Stimulated activated naive B cell treated with anti-CD40 and anti-IgM and Interleukin-4, amounts not matched to agents 10 μg/mL and 1 μg/mL and 100 μg/mL, for 72 hours (primary cell): ENCODE results near the gene NCOA7.

Source experiments
- ATAC-seq, 2 donors: fragments of 150-1000 bp; cut with Tn5 transposase; replicated peaks; 2 replicates each; pipeline ENCODE4 v1.10.0; 2021; ENCODE audit warnings: moderate library complexity in 1 of 2
- DNase-seq: peaks from one replicate; pipeline ENCODE4 v3.0.0; 2021
- H3K27ac Mint-ChIP-seq: one replicate; pipeline ENCODE4 v1.8.0; 2022; ENCODE audit warnings: mild to moderate bottlenecking, mixed read lengths
- H3K27me3 Mint-ChIP-seq, 2 donors: one replicate each; pipeline ENCODE4 v1.8.0; 2022; ENCODE audit warnings: mixed read lengths in 2 of 2
- H3K36me3 Mint-ChIP-seq, 2 donors: one replicate each; pipeline ENCODE4 v1.8.0; 2022; ENCODE audit warnings: mixed read lengths in 2 of 2, mild to moderate bottlenecking in 1 of 2
- H3K4me1 Mint-ChIP-seq, 2 donors: one replicate each; pipeline ENCODE4 v1.8.0; 2022; ENCODE audit warnings: mixed read lengths in 2 of 2, mild to moderate bottlenecking in 1 of 2
- H3K4me3 Mint-ChIP-seq, 2 donors: one replicate each; pipeline ENCODE4 v1.8.0; 2022; ENCODE audit warnings: mild to moderate bottlenecking in 2 of 2, mixed read lengths in 2 of 2, moderate library complexity in 1 of 2
- H3K9me3 Mint-ChIP-seq, 2 donors: one replicate each; pipeline ENCODE4 v1.8.0; 2022; ENCODE audit warnings: mixed read lengths in 2 of 2, mild to moderate bottlenecking in 1 of 2

Gene NCOA7

DNA sequence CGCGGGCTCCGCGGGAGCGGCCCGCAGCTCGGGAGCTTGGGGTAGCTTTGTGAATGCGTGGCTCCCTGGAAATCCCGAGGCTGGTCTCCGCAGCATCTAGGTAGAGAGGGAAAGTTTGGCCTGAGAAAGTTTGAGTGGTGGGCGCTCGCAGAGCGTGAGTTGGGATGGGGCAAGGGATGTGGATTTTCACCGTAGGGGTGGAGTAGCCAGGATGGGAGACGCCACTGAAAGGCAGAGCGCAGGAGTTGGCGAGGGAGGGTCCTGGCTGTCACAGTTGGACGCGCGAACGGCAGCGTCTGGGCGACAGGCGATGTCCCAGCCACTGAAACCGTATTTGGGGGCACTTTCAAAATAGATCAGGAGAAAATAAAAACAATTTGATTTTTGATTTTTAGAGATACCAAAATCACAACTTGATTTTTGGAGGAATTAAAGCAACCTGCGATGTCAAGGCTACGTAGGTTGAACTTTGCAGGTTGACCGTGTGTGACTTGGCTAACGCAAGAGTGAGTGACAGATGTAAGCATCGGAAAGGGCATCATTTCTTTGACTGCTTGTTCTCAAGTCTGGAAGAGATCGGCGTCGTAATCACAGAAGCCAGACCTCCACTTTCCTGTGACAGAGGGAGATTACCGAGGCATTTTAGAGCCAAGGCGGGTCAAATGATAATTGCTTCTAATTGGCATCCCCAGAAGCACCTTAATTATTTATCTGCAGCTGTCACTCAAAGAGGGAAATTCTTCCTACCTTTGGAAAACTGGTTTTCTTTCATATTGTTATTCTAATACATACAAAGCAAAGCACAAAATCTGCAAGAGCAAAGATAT is 40.7 kb upstream of the NCOA7 start:
- DNase-seq: no peak
- peaks cover 26 to 31% of the 10 kb centered on the region in 2 donors for H3K27me3 Mint-ChIP-seq
- H3K4me3 Mint-ChIP-seq: peak overlapping the region; percentile 87 to 92
- no peak for ATAC-seq
- H3K27ac Mint-ChIP-seq: peak overlapping the region; percentile 56
- H3K4me1 Mint-ChIP-seq: peaks cover 18 to 43% of the 10 kb centered on the region in 2 donors
- H3K9me3 Mint-ChIP-seq: no peaks in the 10 kb centered on the region
- no peaks in the 10 kb centered on the region for H3K36me3 Mint-ChIP-seq

DNA sequence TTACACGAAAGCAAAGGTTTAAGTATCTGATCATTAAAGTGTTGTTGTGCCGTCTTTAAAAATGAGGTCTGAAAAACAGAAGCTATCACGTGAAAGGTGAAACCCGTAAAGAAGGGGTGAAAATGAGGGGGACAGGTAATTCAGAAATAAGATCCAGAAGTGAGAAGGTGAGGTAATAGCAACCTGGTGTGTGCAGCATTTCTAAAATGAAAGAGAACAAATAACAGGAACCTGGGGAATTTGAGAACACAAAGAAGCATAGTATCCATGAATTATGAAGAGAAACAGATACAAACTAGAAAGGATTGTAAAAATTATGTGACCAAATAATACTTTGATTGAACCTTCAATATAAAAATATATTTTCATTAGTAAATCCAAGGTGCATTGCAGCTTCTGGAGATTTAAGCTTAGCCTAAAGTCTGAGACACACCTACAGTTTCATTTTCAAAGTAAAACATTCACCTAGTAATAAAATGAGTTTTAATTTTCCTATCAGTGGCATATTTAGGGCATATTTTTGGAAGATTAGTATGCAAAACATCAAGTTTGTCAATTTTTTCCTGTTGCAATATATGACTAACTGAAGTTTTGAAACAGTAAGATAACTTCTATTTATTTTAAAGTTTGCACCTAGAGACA is 39.9 kb upstream of the NCOA7 start:
- peaks cover 26 to 31% of the 10 kb centered on the region in 2 donors for H3K27me3 Mint-ChIP-seq

DNA sequence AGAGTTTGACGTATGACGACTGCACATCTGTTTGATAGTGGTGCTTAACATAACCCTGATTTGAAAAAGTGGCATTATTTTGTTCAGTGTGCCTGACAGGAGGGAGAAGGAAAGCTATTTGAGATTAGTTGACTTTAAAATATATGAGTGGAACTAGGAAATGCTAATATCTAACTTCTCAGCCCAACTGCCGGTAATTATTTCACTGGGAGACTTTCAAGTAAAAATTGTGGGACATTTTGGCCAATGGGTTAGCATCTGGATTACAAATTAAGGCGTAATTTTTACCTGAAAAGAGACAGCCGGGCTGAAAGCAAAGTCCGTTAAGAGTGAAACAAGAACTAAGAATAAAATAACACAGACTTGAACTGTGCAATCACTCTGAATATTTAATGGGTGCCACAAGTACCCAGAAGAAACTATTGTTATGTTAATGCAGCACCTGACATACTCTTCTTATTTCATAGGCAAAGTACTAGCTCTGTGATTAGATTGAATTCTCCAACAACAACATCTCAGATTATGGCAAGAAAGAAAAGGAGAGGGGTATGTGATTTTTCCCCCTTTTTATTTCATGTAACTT is 39.3 kb upstream of the NCOA7 start:
- Mint-ChIP-seq H3K27ac (no peak overlapping the region), H3K9me3 (no peaks in the 10 kb centered on the region), H3K4me1 (peaks cover 17 to 40% of the 10 kb centered on the region in 2 donors), H3K4me3 (no peak overlapping the region), H3K27me3 (peaks cover 21 to 26% of the 10 kb centered on the region in 2 donors), H3K36me3 (no peaks in the 10 kb centered on the region)
- DNase-seq: no peak
- ATAC-seq: no peak

More for the DNA sequence above, 39.9 kb upstream of the NCOA7 start:
- H3K27ac Mint-ChIP-seq: no peak overlapping the region
- no peaks in the 10 kb centered on the region for H3K36me3 Mint-ChIP-seq
- H3K4me1 Mint-ChIP-seq: peaks cover 18 to 43% of the 10 kb centered on the region in 2 donors
- no peak for DNase-seq
- ATAC-seq: no peak
- no peaks in the 10 kb centered on the region for H3K9me3 Mint-ChIP-seq
- peak overlapping the region in 1 of 2 donors; percentile 92 for H3K4me3 Mint-ChIP-seq

DNA sequence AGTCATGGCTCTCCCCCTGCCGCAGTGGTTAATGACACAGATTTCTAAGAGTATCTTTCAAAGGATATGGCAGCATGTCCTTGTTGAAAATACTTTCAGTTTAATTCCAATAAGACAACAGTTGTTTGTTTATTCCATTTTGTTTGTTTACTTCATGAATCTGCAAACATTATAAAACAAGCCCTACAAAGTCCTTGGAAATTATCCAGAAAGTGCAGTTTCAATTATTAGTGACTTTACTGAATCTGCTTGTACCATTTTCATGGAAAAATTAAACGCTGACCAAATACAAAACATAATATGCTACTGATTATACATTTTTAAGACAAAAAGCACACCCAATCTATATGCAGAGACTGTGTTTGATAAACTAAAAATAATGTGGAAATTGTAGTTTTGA is 38.0 kb upstream of the NCOA7 start:
- H3K27me3 Mint-ChIP-seq: peaks cover 14 to 21% of the 10 kb centered on the region in 2 donors
- no peak for ATAC-seq

DNA sequence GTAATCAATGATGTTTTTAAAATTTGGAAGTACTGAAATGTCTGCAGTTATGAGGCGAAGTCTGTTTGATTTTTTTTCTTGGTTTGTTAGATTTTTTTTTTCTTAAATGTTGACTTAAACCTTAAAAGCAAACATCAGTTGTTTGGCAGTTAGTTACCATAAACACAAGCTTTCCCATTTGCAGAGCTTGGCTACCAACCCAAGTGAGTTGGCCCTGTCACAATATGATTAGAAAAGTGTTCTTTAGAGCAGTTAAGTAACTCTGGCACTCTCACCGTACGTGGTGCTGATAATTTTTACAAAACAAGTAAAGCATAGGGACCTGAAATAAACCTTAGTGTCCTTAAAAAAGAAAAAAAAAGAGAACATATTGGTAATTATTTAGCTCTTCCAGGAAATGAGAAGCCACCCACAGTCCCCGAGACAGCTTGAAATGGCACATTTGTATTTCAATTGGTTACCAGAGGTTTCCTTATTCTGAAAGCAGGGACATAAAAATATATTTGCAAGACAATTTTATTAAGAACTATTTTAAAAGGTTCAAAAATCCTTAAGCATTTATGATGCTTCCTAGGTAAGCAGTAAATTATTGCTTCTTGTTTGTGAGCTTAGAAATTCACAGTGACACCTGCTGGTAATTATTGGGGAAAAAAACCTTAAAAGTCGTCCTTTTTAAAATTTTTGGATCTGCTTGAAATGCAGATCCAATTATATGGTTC is 37.4 kb upstream of the NCOA7 start:
- no peak for ATAC-seq
- Mint-ChIP-seq H3K36me3 (no peaks in the 10 kb centered on the region), H3K27ac (no peak overlapping the region), H3K4me3 (no peak overlapping the region), H3K27me3 (peaks cover 14 to 21% of the 10 kb centered on the region in 2 donors), H3K4me1 (peaks cover 10 to 28% of the 10 kb centered on the region in 2 donors), H3K9me3 (no peaks in the 10 kb centered on the region)
- no peak for DNase-seq

More for the DNA sequence above, 38.0 kb upstream of the NCOA7 start:
- Mint-ChIP-seq H3K27ac (no peak overlapping the region), H3K36me3 (no peaks in the 10 kb centered on the region), H3K9me3 (no peaks in the 10 kb centered on the region), H3K4me3 (no peak overlapping the region), H3K4me1 (peaks cover 13 to 32% of the 10 kb centered on the region in 2 donors)
- DNase-seq: no peak

DNA sequence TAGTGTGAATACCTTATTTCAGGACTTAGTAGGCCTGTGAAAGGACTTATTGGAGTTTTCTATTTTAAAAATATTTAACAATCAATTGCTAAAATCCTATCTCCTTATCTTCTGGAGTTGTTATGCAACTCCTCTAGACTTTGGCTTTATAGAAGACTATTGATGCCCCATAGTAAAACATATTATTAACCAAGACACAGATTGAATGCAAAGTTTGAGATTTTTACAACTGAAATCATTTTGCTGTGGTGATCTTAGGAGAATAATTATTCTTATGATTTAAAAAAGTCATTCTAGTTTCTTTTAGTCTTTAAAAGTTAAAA is 36.9 kb upstream of the NCOA7 start:
- Mint-ChIP-seq H3K4me3 (no peak overlapping the region), H3K36me3 (no peaks in the 10 kb centered on the region), H3K27me3 (peaks cover 15 to 22% of the 10 kb centered on the region in 2 donors), H3K4me1 (peaks cover 10 to 24% of the 10 kb centered on the region in 2 donors), H3K9me3 (no peaks in the 10 kb centered on the region), H3K27ac (no peak overlapping the region)
- no peak for DNase-seq
- no peak for ATAC-seq

DNA sequence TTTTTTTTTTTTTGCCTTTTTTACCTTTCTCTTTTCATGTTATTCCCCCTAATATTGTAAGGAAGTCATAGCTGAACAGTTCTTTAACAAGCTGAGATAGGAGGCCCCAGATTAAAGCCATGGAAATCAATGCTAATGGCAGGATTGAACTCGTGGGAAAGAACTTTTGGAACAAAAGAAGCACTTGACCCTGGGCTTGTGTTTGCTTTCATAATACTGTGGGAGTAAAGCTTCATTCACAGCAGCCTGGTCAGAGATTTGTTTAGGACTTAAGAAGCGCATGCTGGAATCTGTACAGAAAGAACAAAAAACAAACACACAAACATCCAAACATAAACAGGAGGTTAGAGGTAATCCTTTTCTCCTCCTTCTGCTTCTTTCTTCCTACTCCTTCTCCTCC is 36.2 kb upstream of the NCOA7 start:
- Mint-ChIP-seq H3K27ac (no peak overlapping the region), H3K4me1 (peaks cover 10 to 28% of the 10 kb centered on the region in 2 donors), H3K4me3 (no peak overlapping the region), H3K36me3 (peaks cover 0 to 3% of the 10 kb centered on the region in 2 donors), H3K9me3 (no peaks in the 10 kb centered on the region), H3K27me3 (peaks cover 21 to 28% of the 10 kb centered on the region in 2 donors)
- DNase-seq (no peak), ATAC-seq (no peak)

DNA sequence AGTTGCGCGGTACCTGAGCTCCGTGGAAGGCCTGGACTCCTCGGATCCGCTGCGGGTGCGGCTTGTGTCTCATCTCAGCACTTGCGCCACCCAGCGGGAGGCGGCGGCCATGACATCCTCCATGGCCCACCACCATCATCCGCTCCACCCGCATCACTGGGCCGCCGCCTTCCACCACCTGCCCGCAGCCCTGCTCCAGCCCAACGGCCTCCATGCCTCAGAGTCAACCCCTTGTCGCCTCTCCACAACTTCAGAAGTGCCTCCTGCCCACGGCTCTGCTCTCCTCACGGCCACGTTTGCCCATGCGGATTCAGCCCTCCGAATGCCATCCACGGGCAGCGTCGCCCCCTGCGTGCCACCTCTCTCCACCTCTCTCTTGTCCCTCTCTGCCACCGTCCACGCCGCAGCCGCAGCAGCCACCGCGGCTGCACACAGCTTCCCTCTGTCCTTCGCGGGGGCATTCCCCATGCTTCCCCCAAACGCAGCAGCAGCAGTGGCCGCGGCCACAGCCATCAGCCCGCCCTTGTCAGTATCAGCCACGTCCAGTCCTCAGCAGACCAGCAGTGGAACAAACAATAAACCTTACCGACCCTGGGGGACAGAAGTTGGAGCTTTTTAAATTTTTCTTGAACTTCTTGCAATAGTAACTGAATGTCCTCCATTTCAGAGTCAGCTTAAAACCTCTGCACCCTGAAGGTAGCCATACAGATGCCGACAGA is 31.4 kb upstream of the NCOA7 start:
- ATAC-seq (no peak), DNase-seq (no peak)
- H3K27ac Mint-ChIP-seq: peak overlapping the region; percentile 37
- H3K4me3 Mint-ChIP-seq: peak overlapping the region in 1 of 2 donors; percentile 7
- peaks cover 0 to 3% of the 10 kb centered on the region in 2 donors for H3K36me3 Mint-ChIP-seq
- H3K27me3 Mint-ChIP-seq: peaks cover 9 to 14% of the 10 kb centered on the region in 2 donors
- no peaks in the 10 kb centered on the region for H3K9me3 Mint-ChIP-seq
- H3K4me1 Mint-ChIP-seq: peaks cover 4 to 14% of the 10 kb centered on the region in 2 donors

DNA sequence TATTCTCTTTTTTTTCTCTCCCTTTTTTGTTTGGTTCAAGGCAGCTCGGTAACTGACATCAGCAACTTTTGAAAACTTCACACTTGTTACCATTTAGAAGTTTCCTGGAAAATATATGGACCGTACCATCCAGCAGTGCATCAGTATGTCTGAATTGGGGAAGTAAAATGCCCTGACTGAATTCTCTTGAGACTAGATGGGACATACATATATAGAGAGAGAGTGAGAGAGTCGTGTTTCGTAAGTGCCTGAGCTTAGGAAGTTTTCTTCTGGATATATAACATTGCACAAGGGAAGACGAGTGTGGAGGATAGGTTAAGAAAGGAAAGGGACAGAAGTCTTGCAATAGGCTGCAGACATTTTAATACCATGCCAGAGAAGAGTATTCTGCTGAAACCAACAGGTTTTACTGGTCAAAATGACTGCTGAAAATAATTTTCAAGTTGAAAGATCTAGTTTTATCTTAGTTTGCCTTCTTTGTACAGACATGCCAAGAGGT is 30.8 kb upstream of the NCOA7 start:
- peaks cover 4 to 14% of the 10 kb centered on the region in 2 donors for H3K4me1 Mint-ChIP-seq

DNA sequence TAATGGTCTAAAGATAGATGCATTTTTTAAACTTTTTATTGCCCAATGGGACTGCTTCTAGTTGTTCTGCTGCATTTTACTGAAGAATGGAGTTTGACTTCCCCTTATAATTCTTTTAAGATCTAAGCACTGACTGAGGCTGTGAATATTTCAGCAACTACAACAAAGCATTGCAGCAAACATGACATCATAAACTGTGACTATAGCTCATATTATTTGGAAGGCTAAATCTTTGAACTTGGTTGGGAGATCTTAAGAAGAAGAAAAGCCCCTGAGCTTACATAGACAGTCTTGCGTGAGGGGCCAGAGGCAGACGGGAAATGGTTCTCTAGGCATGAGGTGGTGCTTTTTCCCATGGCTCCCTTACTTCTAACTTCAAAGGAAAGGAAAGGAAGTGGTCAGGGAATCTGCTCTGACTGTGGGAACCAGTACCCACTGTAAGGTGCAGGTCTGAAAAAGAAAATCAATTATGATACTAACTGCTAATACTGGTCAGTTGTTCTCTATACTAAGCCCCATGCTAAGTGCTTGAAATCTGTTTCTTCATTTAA is 26.6 kb upstream of the NCOA7 start:
- H3K4me1 Mint-ChIP-seq: peaks cover 4 to 11% of the 10 kb centered on the region in 2 donors
- no peak for DNase-seq
- H3K36me3 Mint-ChIP-seq: peaks cover 0 to 3% of the 10 kb centered on the region in 2 donors
- no peak for ATAC-seq
- H3K4me3 Mint-ChIP-seq: no peak overlapping the region
- H3K9me3 Mint-ChIP-seq: no peaks in the 10 kb centered on the region
- peaks cover 17 to 19% of the 10 kb centered on the region in 2 donors for H3K27me3 Mint-ChIP-seq
- no peak overlapping the region for H3K27ac Mint-ChIP-seq

More for the DNA sequence above, 30.8 kb upstream of the NCOA7 start:
- ATAC-seq (no peak), DNase-seq (no peak)
- Mint-ChIP-seq H3K27me3 (peaks cover 9 to 14% of the 10 kb centered on the region in 2 donors), H3K9me3 (no peaks in the 10 kb centered on the region), H3K36me3 (peaks cover 0 to 3% of the 10 kb centered on the region in 2 donors), H3K4me3 (no peak overlapping the region), H3K27ac (no peak overlapping the region)

DNA sequence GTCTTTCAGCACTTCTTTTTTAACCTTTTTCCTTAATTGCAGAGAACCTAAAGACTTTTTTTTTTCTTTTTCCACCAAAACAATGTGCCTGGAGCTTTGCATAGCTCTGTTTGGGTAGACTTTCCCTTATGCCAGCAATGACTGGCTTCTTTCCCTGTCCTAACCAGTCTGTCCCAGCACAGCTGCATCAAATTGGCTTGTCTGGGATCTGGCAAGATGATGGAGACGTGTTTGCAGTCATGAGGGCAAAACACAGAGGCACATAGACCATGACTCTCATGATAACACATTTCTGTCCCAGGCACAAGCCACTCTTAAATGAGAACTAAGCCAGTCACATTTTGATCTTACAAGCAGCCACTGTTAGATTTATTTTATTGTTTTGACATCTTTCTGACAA is 24.8 kb upstream of the NCOA7 start:
- no peak overlapping the region for H3K4me3 Mint-ChIP-seq
- H3K36me3 Mint-ChIP-seq: no peaks in the 10 kb centered on the region
- H3K27me3 Mint-ChIP-seq: peaks cover 7 to 18% of the 10 kb centered on the region in 2 donors
- no peaks in the 10 kb centered on the region for H3K4me1 Mint-ChIP-seq
- DNase-seq: no peak
- no peak overlapping the region for H3K27ac Mint-ChIP-seq
- no peaks in the 10 kb centered on the region for H3K9me3 Mint-ChIP-seq
- ATAC-seq: no peak

DNA sequence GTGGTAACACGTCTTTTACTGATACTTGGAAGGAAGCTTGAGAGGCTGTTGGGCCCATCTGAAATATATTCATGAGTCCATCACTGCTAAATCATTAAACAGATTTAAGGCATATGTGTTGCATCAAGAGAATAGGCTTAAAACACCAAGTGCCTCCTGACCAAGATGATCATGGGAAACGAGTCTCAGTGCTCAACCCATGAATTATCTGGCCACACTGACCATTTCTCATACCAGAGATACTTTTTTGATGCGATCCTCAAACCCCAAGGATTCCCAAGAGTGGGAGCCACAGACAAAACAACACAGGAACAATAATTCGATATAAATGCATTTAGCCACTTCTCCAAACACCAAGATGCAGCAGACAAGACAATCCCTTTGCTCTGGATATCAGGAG is 24.1 kb upstream of the NCOA7 start:
- H3K4me3 Mint-ChIP-seq: no peak overlapping the region
- no peak for ATAC-seq
- no peaks in the 10 kb centered on the region for H3K36me3 Mint-ChIP-seq
- H3K27me3 Mint-ChIP-seq: peaks cover 7 to 18% of the 10 kb centered on the region in 2 donors
- no peaks in the 10 kb centered on the region for H3K9me3 Mint-ChIP-seq
- no peaks in the 10 kb centered on the region for H3K4me1 Mint-ChIP-seq
- no peak overlapping the region for H3K27ac Mint-ChIP-seq
- no peak for DNase-seq

DNA sequence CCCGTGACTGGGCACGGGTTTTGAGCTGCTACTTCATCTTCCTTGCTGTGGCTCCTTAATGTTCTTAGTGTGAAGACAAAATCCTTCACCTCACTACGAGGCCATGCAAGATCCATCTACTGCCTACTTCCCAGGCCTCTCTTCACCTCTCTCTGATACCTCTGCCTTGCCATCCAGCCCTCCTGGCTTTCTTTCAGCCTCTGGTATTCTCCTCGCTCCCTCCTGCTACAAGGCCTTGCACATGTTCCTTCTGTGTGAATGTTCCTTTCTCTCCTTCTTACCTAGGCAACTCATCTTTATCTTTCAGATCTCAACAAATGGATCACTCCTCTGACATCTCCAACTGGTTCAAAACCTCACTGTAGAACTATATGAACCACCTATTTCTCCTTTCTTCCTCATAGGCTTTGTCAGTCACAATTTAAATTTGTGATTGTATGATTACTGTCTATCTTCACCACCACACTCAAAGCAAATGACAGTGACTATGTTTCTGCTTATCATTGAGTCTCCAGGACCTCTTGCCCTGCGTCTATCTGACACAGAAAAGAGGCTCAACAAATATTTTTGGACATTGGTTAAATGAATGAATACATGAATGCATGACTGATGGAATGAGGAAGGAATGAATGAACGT is 21.5 kb upstream of the NCOA7 start:
- no peaks in the 10 kb centered on the region for H3K9me3 Mint-ChIP-seq
- H3K36me3 Mint-ChIP-seq: no peaks in the 10 kb centered on the region
- ATAC-seq: no peak
- no peaks in the 10 kb centered on the region for H3K4me1 Mint-ChIP-seq
- H3K27ac Mint-ChIP-seq: no peak overlapping the region
- DNase-seq: no peak
- H3K4me3 Mint-ChIP-seq: no peak overlapping the region
- H3K27me3 Mint-ChIP-seq: peaks cover 7 to 18% of the 10 kb centered on the region in 2 donors
